K562 (cell line): ENCODE results near the gene TRIM69. TPM values are rescaled to one million over a fixed set of nuclear protein-coding genes. Genes with fewer than 3 reads are reported as not detected.
A peak's percentile ranks its signal among the peaks of the same experiment; 100 is the strongest.

Experiments used
- CEBPB ChIP-seq: fragments of 450-650 bp; IDR thresholded peaks from 2 replicates; pipeline ENCODE4 v1.6.1; 2016; ENCODE audit warnings: missing genetic modification characterization, missing compliant biosample characterization
- CEBPG ChIP-seq, 3 experiments: fragments of 200-800 bp in 1 of 3; sonication (Bioruptor generic) in 1 of 3; sonication (generic) in 1 of 3; formaldehyde crosslinking in 1 of 3; IDR thresholded peaks in 2 of 3; conservative IDR thresholded peaks in 1 of 3; 2 replicates each; pipeline versions ENCODE4 v1.6.1 to v1.8.0; 2016 to 2022; ENCODE audit warnings: missing compliant biosample characterization in 2 of 3, missing genetic modification characterization in 2 of 3, mild to moderate bottlenecking in 1 of 3, missing genetic modification reagents in 1 of 3
- DACH1 ChIP-seq: fragments of 450-650 bp; IDR thresholded peaks from 2 replicates; pipeline ENCODE4 v1.6.1; 2018; ENCODE audit not compliant: partially characterized antibody
- E2F5 ChIP-seq: sonication (generic); formaldehyde crosslinking; IDR thresholded peaks from 2 replicates; pipeline ENCODE4 v1.8.0; 2022; ENCODE audit warnings: mild to moderate bottlenecking, missing genetic modification reagents
- FIP1L1 ChIP-seq: fragments of 200-400 bp; formaldehyde crosslinking; IDR thresholded peaks from 2 replicates; pipeline ENCODE4 v1.6.1; 2018; ENCODE audit warnings: mild to moderate bottlenecking, low read depth, low read length; ENCODE audit not compliant: poor library complexity, severe bottlenecking
- FOXK1 ChIP-seq: sonication (generic); formaldehyde crosslinking; IDR thresholded peaks from 2 replicates; pipeline ENCODE4 v1.8.0; 2022; ENCODE audit warnings: missing genetic modification reagents, mild to moderate bottlenecking, borderline replicate concordance
- GATAD2B ChIP-seq: fragments of 450-650 bp; IDR thresholded peaks from 2 replicates; pipeline ENCODE4 v1.6.1; 2017; ENCODE audit warnings: mild to moderate bottlenecking, borderline replicate concordance
- KDM5B ChIP-seq: fragments of 200-600 bp; sonication (generic); IDR thresholded peaks from 2 replicates; pipeline ENCODE4 v1.6.1; 2012; ENCODE audit warnings: low read depth, mild to moderate bottlenecking, moderate library complexity, low read length, control low read depth, inconsistent platforms; ENCODE audit not compliant: insufficient replicate concordance
- MCM7 ChIP-seq, 2 experiments: fragments of 450-650 bp; IDR thresholded peaks; 2 replicates each; pipeline ENCODE4 v1.6.1; 2016 to 2018
- MEF2A ChIP-seq: IDR thresholded peaks from 2 replicates; pipeline ENCODE4 v1.6.1; 2011; ENCODE audit warnings: low read depth, mild to moderate bottlenecking, low read length, moderate library complexity; ENCODE audit not compliant: control insufficient read depth
- MTA3 ChIP-seq: fragments of 450-650 bp; formaldehyde crosslinking; IDR thresholded peaks from 2 replicates; pipeline ENCODE4 v1.6.1; 2017; ENCODE audit warnings: mild to moderate bottlenecking, borderline replicate concordance
- NCOA2 ChIP-seq, 2 experiments: fragments of 450-650 bp; IDR thresholded peaks; 2 replicates each; pipeline ENCODE4 v1.6.1; 2018; ENCODE audit warnings: mild to moderate bottlenecking in 2 of 2, moderate library complexity in 1 of 2; ENCODE audit not compliant: partially characterized antibody in 2 of 2
- NEUROD1 ChIP-seq: fragments of 150-350 bp; IDR thresholded peaks from 2 replicates; pipeline ENCODE4 v1.6.1; 2014; ENCODE audit warnings: borderline replicate concordance, low read length, low read depth; ENCODE audit not compliant: partially characterized antibody
- NFRKB ChIP-seq: fragments of 450-650 bp; IDR thresholded peaks from 2 replicates; pipeline ENCODE4 v1.6.1; 2016; ENCODE audit warnings: low read depth
- RFX7 ChIP-seq: fragments of 250-450 bp; sonication (Bioruptor Pico); IDR thresholded peaks from 2 replicates; pipeline ENCODE4 v1.5.1; 2021; ENCODE audit warnings: mild to moderate bottlenecking
- SMARCA4 ChIP-seq: fragments of 450-650 bp; IDR thresholded peaks from 2 replicates; pipeline ENCODE4 v1.6.1; 2016
- SMARCE1 ChIP-seq: fragments of 450-650 bp; IDR thresholded peaks from 2 replicates; pipeline ENCODE4 v1.7.1; 2016; ENCODE audit warnings: mild to moderate bottlenecking
- SOX6 ChIP-seq: fragments of 450-650 bp; IDR thresholded peaks from 2 replicates; pipeline ENCODE4 v1.6.1; 2014; ENCODE audit warnings: mild to moderate bottlenecking
- SPI1 ChIP-seq: IDR thresholded peaks from 2 replicates; pipeline ENCODE4 v1.6.1; 2011; ENCODE audit warnings: low read depth, low read length, control low read depth, borderline replicate concordance
- ZEB2 ChIP-seq: fragments of 450-650 bp; IDR thresholded peaks from 2 replicates; pipeline ENCODE4 v1.6.1; 2016
- ZNF609 ChIP-seq: sonication (generic); formaldehyde crosslinking; IDR thresholded peaks from 2 replicates; pipeline ENCODE4 v1.8.1; 2023; ENCODE audit warnings: missing genetic modification reagents, mild to moderate bottlenecking, borderline replicate concordance
- polyA plus RNA-seq, 8 experiments: library from polyadenylated mRNA; depleted of rRNA in 4 of 8; stranded (reverse) in 5 of 8; unstranded in 3 of 8; fragments of >200 nt; fragmentation: Nextera tagmentation in 2 of 8; fragmentation: Illumina TruSeq in 1 of 8; extraction: Ambion mirVana in 2 of 8; extraction: Trizol in 1 of 8; gene quantifications; 2 replicates each; pipeline versions ENCODE4 v1.2.1 to v1.2.3, GENCODE V29; 2011 to 2014; ENCODE audit warnings: inconsistent platforms in 1 of 8, missing spikeins in 1 of 8
- total RNA-seq, 7 experiments: library from RNA; depleted of rRNA in 6 of 7; stranded (reverse); fragments of >200 nt in 6 of 7; fragmentation: Illumina TruSeq in 2 of 7; extraction: Trizol in 2 of 7; gene quantifications; 2 replicates each; pipeline versions ENCODE4 v1.2.1 to v1.2.3, GENCODE V29; 2011 to 2021; ENCODE audit warnings: low replicate concordance in 1 of 7

Gene TRIM69
- total and polyA plus RNA-seq, 9 of the 15 experiments (the other 6 are each of a cell fraction or from before 2014, with no cell fraction given) = 1.0 to 4.3 (median 2.3) TPM

GRCh38 chr15:44729408-44730127 lies 6.8 kb upstream of the TRIM69 start (continued):
- TF ChIP-seq ZEB2 = no peak
- no peak for TF ChIP-seq CEBPG (CRISPR knock-in tag; IDR thresholded peaks at IDR 0.05)
- peak; percentile 71 to 85 for TF ChIP-seq CEBPG (tag; conservative IDR thresholded peaks at IDR 0.05 in 1 of 2, IDR thresholded peaks at IDR 0.05 in 1 of 2)
- no peak for TF ChIP-seq MTA3
- peak; percentile 88 for TF ChIP-seq CEBPB (tag)
- no peak for TF ChIP-seq MEF2A
- no peak for TF ChIP-seq NEUROD1
- TF ChIP-seq FIP1L1 = no peak
- no peak for TF ChIP-seq DACH1
- TF ChIP-seq NFRKB = 0 out of 2 replicates have a peak, but pooled peaks have one; percentile 7
- TF ChIP-seq ZNF609 = no peak
- TF ChIP-seq RFX7 (CRISPR knock-in tag) = no peak
- no peak for TF ChIP-seq SPI1
- no peak for TF ChIP-seq MCM7 (IDR thresholded peaks at IDR 0.05)
- no peak for TF ChIP-seq SOX6
- peak; percentile 28 for TF ChIP-seq KDM5B
- TF ChIP-seq SMARCE1 = 0 out of 2 replicates have a peak, but pooled peaks have one; percentile 10
- no peak for TF ChIP-seq E2F5 (CRISPR knock-in tag)
- no peak for TF ChIP-seq NCOA2 (IDR thresholded peaks at IDR 0.05; ENCODE audit: partially characterized antibody in 2 of 2)
- TF ChIP-seq SMARCA4 = no peak
- TF ChIP-seq FOXK1 (CRISPR knock-in tag) = no peak
- TF ChIP-seq GATAD2B = no peak
